ENCODE results near the gene TRHDE. TPM values are rescaled to one million over a fixed set of nuclear protein-coding genes. Genes with fewer than 3 reads are reported as not detected.

The TRHDE gene
- total and polyA plus RNA-seq, 4 donors = 4.5 to 22.4 (median 7.3) TPM

- Histone ChIP-seq H3K4me3 (ENCODE audit: low read depth, low read length) (no peak overlapping the region), H3K9me3 (ENCODE audit: control insufficient read depth, insufficient read depth, low read length) (no peaks in the 10 kb centered on the region), H3K27ac (ENCODE audit: low read depth, low read length) (no peak overlapping the region), H3K36me3 (ENCODE audit: control insufficient read depth, insufficient read depth, low read length) (no peaks in the 10 kb centered on the region), H3K27me3 (ENCODE audit: control insufficient read depth, insufficient read depth, low read length) (no peaks in the 10 kb centered on the region), H3K4me1 (ENCODE audit: control insufficient read depth, insufficient read depth, low read length) (no peaks in the 10 kb centered on the region)
- no peak for DNase-seq (ENCODE audit: low read depth in 4 of 6, low spot score in 6 of 6)
- 80% methylated on average over 1 of the region's 1 CpG for WGBS (ENCODE audit: insufficient coverage)
Observed at GRCh38 chr12:72540811-72541210, 268.6 kb downstream of the TRHDE start.

- no peak for DNase-seq (ENCODE audit: low read depth in 4 of 6, low spot score in 6 of 6)
- H3K4me3 ChIP-seq (ENCODE audit: low read depth, low read length) = no peak overlapping the region
- H3K27ac ChIP-seq (ENCODE audit: low read depth, low read length) = no peak overlapping the region
- H3K9me3 ChIP-seq (ENCODE audit: control insufficient read depth, insufficient read depth, low read length) = no peaks in the 10 kb centered on the region
- H3K27me3 ChIP-seq (ENCODE audit: control insufficient read depth, insufficient read depth, low read length) = no peaks in the 10 kb centered on the region
- no CpG with 5 or more reads among the region's 2 CpGs for WGBS (ENCODE audit: insufficient coverage)
- no peaks in the 10 kb centered on the region for H3K4me1 ChIP-seq (ENCODE audit: control insufficient read depth, insufficient read depth, low read length)
- H3K36me3 ChIP-seq (ENCODE audit: control insufficient read depth, insufficient read depth, low read length) = no peaks in the 10 kb centered on the region
Observed at GRCh38 chr12:72543777-72544467, 271.8 kb downstream of the TRHDE start.

GRCh38 chr12:72546106-72546505 lies 273.9 kb downstream of the TRHDE start:
- H3K36me3 ChIP-seq (ENCODE audit: control insufficient read depth, insufficient read depth, low read length) = no peaks in the 10 kb centered on the region
- no peaks in the 10 kb centered on the region for H3K4me1 ChIP-seq (ENCODE audit: control insufficient read depth, insufficient read depth, low read length)
- DNase-seq (ENCODE audit: low read depth in 4 of 6, low spot score in 6 of 6) = no peak
- H3K27me3 ChIP-seq (ENCODE audit: control insufficient read depth, insufficient read depth, low read length) = no peaks in the 10 kb centered on the region
- H3K4me3 ChIP-seq (ENCODE audit: low read depth, low read length) = no peak overlapping the region
- H3K9me3 ChIP-seq (ENCODE audit: control insufficient read depth, insufficient read depth, low read length) = no peaks in the 10 kb centered on the region
- WGBS (ENCODE audit: insufficient coverage) = no CpG with 5 or more reads among the region's 1 CpG
- no peak overlapping the region for H3K27ac ChIP-seq (ENCODE audit: low read depth, low read length)

GRCh38 chr12:72547573-72547972 lies 275.4 kb downstream of the TRHDE start:
- Histone ChIP-seq H3K36me3 (ENCODE audit: control insufficient read depth, insufficient read depth, low read length) (no peaks in the 10 kb centered on the region), H3K4me3 (ENCODE audit: low read depth, low read length) (no peak overlapping the region), H3K27ac (ENCODE audit: low read depth, low read length) (no peak overlapping the region), H3K27me3 (ENCODE audit: control insufficient read depth, insufficient read depth, low read length) (no peaks in the 10 kb centered on the region), H3K4me1 (ENCODE audit: control insufficient read depth, insufficient read depth, low read length) (no peaks in the 10 kb centered on the region), H3K9me3 (ENCODE audit: control insufficient read depth, insufficient read depth, low read length) (no peaks in the 10 kb centered on the region)
- DNase-seq (ENCODE audit: low read depth in 4 of 6, low spot score in 6 of 6) = no peak

- Histone ChIP-seq H3K9me3 (ENCODE audit: control insufficient read depth, insufficient read depth, low read length) (no peaks in the 10 kb centered on the region), H3K36me3 (ENCODE audit: control insufficient read depth, insufficient read depth, low read length) (no peaks in the 10 kb centered on the region), H3K27me3 (ENCODE audit: control insufficient read depth, insufficient read depth, low read length) (no peaks in the 10 kb centered on the region), H3K27ac (ENCODE audit: low read depth, low read length) (no peak overlapping the region), H3K4me3 (ENCODE audit: low read depth, low read length) (no peak overlapping the region), H3K4me1 (ENCODE audit: control insufficient read depth, insufficient read depth, low read length) (no peaks in the 10 kb centered on the region)
- WGBS (ENCODE audit: insufficient coverage) = no CpG with 5 or more reads among the region's 1 CpG
- no peak for DNase-seq (ENCODE audit: low read depth in 4 of 6, low spot score in 6 of 6)
Observed at GRCh38 chr12:72549184-72549583, 277.0 kb downstream of the TRHDE start.

- Histone ChIP-seq H3K9me3 (ENCODE audit: control insufficient read depth, insufficient read depth, low read length) (no peaks in the 10 kb centered on the region), H3K36me3 (ENCODE audit: control insufficient read depth, insufficient read depth, low read length) (no peaks in the 10 kb centered on the region), H3K27ac (ENCODE audit: low read depth, low read length) (no peak overlapping the region), H3K4me3 (ENCODE audit: low read depth, low read length) (no peak overlapping the region), H3K4me1 (ENCODE audit: control insufficient read depth, insufficient read depth, low read length) (no peaks in the 10 kb centered on the region), H3K27me3 (ENCODE audit: control insufficient read depth, insufficient read depth, low read length) (no peaks in the 10 kb centered on the region)
- WGBS (ENCODE audit: insufficient coverage) = no CpG with 5 or more reads among the region's 4 CpGs
- DNase-seq (ENCODE audit: low read depth in 4 of 6, low spot score in 6 of 6) = no peak
Observed at GRCh38 chr12:72560003-72560769, 288.0 kb downstream of the TRHDE start.

GRCh38 chr12:72570601-72571000 lies 298.4 kb downstream of the TRHDE start:
- Histone ChIP-seq H3K36me3 (ENCODE audit: control insufficient read depth, insufficient read depth, low read length) (no peaks in the 10 kb centered on the region), H3K4me3 (ENCODE audit: low read depth, low read length) (no peak overlapping the region), H3K4me1 (ENCODE audit: control insufficient read depth, insufficient read depth, low read length) (no peaks in the 10 kb centered on the region), H3K27me3 (ENCODE audit: control insufficient read depth, insufficient read depth, low read length) (no peaks in the 10 kb centered on the region), H3K9me3 (ENCODE audit: control insufficient read depth, insufficient read depth, low read length) (no peaks in the 10 kb centered on the region), H3K27ac (ENCODE audit: low read depth, low read length) (no peak overlapping the region)
- DNase-seq (ENCODE audit: low read depth in 4 of 6, low spot score in 6 of 6) = no peak
- WGBS (ENCODE audit: insufficient coverage) = no CpG with 5 or more reads among the region's 7 CpGs

- WGBS (ENCODE audit: insufficient coverage) = no CpG with 5 or more reads among the region's 2 CpGs
- H3K27me3 ChIP-seq (ENCODE audit: control insufficient read depth, insufficient read depth, low read length) = no peaks in the 10 kb centered on the region
- no peak overlapping the region for H3K4me3 ChIP-seq (ENCODE audit: low read depth, low read length)
- no peaks in the 10 kb centered on the region for H3K4me1 ChIP-seq (ENCODE audit: control insufficient read depth, insufficient read depth, low read length)
- no peak for DNase-seq (ENCODE audit: low read depth in 4 of 6, low spot score in 6 of 6)
- H3K9me3 ChIP-seq (ENCODE audit: control insufficient read depth, insufficient read depth, low read length) = no peaks in the 10 kb centered on the region
- H3K27ac ChIP-seq (ENCODE audit: low read depth, low read length) = no peak overlapping the region
- no peaks in the 10 kb centered on the region for H3K36me3 ChIP-seq (ENCODE audit: control insufficient read depth, insufficient read depth, low read length)
Observed at GRCh38 chr12:72574138-72574537, 302.0 kb downstream of the TRHDE start.

- Histone ChIP-seq H3K27ac (ENCODE audit: low read depth, low read length) (no peak overlapping the region), H3K27me3 (ENCODE audit: control insufficient read depth, insufficient read depth, low read length) (no peaks in the 10 kb centered on the region), H3K4me1 (ENCODE audit: control insufficient read depth, insufficient read depth, low read length) (no peaks in the 10 kb centered on the region), H3K36me3 (ENCODE audit: control insufficient read depth, insufficient read depth, low read length) (no peaks in the 10 kb centered on the region), H3K9me3 (ENCODE audit: control insufficient read depth, insufficient read depth, low read length) (no peaks in the 10 kb centered on the region), H3K4me3 (ENCODE audit: low read depth, low read length) (no peak overlapping the region)
- no peak for DNase-seq (ENCODE audit: low read depth in 4 of 6, low spot score in 6 of 6)
- WGBS (ENCODE audit: insufficient coverage) = no CpG with 5 or more reads among the region's 3 CpGs
Observed at GRCh38 chr12:72578327-72578726, 306.2 kb downstream of the TRHDE start.

GRCh38 chr12:72586456-72586855 lies 314.3 kb downstream of the TRHDE start:
- Histone ChIP-seq H3K27ac (ENCODE audit: low read depth, low read length) (no peak overlapping the region), H3K4me3 (ENCODE audit: low read depth, low read length) (no peak overlapping the region), H3K4me1 (ENCODE audit: control insufficient read depth, insufficient read depth, low read length) (no peaks in the 10 kb centered on the region), H3K27me3 (ENCODE audit: control insufficient read depth, insufficient read depth, low read length) (no peaks in the 10 kb centered on the region), H3K9me3 (ENCODE audit: control insufficient read depth, insufficient read depth, low read length) (no peaks in the 10 kb centered on the region), H3K36me3 (ENCODE audit: control insufficient read depth, insufficient read depth, low read length) (no peaks in the 10 kb centered on the region)
- WGBS (ENCODE audit: insufficient coverage) = no CpG with 5 or more reads among the region's 3 CpGs
- DNase-seq (ENCODE audit: low read depth in 4 of 6, low spot score in 6 of 6) = peak in 1 of 6 donors; percentile 43
